HG03280 (cell line): ENCODE results near the gene RIC3.
A peak's percentile ranks its signal among the peaks of the same experiment; 100 is the strongest.

Experiments used
- ATAC-seq: cut with Tn5 transposase; IDR thresholded peaks from one replicate; pipeline ENCODE4 v1.9.1; 2021; ENCODE audit warnings: mild to moderate bottlenecking, moderate library complexity; ENCODE audit not compliant: unreplicated experiment

Gene RIC3, protein sequence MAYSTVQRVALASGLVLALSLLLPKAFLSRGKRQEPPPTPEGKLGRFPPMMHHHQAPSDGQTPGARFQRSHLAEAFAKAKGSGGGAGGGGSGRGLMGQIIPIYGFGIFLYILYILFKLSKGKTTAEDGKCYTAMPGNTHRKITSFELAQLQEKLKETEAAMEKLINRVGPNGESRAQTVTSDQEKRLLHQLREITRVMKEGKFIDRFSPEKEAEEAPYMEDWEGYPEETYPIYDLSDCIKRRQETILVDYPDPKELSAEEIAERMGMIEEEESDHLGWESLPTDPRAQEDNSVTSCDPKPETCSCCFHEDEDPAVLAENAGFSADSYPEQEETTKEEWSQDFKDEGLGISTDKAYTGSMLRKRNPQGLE

DNA sequence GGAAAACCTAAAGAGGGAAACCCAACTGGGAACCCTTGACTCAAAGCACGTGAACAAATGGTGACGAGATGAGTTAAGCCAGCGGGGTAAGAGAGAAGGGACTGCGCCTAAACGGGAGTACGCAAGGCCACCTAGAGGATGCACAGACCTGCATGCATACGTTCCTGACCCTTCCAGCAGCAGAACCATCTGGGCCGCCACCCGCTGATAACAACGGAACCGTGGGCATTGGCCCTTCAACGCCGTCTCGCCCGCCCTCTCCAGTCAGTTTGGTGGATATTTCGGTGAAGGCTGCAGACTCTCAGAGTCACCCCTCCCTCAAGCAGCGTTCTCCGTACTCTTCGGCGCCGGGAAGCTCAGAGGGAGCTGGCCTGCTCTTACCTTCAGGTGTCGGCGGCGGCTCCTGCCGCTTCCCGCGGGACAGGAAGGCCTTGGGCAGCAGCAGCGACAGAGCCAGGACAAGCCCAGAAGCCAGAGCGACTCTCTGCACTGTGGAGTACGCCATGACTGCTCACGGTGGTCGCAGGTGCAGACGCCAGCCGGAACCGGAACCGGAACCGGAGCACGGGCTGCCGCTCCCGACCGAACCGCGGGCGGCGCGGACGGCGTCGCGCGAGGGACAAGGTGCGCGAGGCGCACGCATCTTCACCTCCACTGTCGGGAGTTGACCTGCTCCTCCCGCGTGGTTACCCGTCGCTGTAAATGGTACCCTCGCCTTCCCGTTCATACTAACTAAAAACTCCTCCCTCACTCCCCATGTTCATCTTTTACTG lies at the start of gene RIC3:
Gene RIC3, minus strand, starts transcription at position 541 of the 773 bp plus-strand sequence. Its CDS starts 36 bp downstream, at position 505.
- peak; percentile 74 for ATAC-seq

DNA sequence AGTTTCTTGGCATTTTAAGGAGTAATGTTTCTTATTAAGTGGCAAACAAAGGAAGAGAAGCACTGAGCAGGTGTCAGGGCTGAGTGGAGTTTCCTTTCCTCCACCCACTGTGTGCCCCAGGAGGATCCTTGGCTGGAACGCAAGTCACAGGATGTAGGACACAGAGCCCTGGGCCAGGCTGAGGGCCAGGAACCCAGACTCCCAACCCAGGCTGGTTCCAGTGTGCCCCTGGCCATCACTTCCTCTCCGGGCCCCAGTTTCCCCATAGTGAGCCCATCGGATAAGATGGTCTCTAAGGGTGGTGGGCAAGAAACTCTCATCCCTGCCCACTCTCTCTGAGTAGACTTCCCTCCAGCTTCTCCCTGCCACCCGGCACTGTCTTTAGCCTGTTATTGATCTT lies 49.6 kb upstream of the RIC3 start:
- no peak for ATAC-seq

DNA sequence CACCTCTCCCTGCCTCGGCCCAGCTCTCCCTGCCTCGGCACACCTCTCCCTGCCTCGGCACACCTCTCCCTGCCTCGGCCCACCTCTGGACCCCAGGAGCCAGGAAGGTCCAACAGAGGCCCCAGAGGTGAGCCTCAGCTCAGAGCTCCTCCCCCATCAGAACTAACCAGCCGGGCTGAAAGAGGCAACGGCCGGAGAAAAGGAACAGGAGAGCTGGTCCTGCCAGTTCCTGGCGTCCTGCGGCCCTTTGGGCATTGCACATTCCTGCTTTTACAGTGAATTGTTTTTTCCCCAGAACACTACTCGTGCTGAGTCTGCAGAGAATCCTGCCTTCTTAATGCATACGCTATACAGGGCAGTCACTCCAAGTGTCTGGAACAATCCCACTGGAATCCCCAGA lies 49.1 kb upstream of the RIC3 start:
- no peak for ATAC-seq

DNA sequence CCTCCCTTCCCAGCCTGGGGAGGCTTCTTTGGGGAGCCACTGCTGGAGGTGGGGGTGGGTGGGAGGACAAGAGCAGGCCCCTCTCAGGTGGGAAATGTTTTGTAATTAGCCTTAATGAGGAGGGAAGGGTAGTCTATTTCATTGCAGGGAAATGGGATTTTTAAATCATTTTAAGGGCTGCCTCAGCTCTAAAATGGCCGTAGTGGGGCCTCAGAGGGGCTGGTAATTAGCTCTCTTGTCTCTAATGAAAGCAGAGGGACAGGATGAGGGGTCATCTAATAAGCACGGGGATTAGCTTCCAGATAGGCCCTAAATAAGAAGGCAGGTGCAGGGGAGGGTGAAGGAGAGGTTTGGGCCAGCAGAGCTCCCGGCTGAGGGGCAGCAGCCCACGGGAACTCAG lies 48.3 kb upstream of the RIC3 start:
- ATAC-seq: no peak

DNA sequence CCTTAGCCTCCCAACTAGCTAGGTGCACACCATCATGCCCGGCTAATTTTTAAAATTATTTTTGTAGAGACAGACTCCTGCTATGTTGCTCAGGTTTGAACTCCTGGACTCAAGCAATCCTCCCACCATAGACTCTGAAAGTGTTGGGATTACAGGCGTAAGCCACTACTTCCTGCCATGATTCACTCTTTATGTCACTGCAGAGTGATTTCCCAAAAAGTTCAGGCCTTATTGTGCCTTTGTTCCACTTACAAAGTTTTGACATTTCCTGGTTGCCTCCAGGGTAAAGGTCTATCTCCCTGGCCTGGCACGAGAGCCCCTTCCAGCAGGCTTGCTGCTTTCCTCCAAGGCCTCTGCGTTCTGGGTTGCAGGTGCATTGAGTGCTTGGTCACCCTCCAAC lies 44.6 kb upstream of the RIC3 start:
- ATAC-seq: no peak

DNA sequence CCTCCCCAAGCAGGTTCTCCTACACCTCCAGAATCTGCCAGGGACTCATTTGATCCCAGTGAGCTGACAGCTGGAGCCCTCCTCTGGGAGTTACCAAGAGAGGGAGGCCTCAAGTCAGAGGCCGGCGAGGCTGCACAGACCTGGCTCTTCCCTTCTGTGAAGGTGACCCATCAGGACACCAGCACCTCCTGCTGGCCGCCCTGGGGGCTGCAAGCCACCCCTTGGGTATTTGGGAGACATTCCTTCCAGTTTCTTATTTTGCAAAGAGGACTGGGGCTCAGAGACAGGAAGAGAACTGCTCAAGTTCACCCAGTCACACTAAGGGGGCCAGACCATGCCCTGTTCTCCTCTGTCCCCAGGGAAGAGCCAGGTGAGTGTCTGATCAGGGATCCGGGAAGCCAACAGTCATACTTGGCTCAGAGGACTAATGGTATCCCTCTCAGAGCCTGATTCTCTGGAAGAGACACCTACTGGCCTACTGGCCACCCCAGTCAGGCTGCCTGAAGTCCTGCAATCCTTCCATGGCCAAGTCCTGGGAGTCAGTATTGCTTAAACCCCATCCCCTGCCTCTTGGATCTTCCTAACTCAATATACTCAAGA lies 40.5 kb upstream of the RIC3 start:
- ATAC-seq: no peak

DNA sequence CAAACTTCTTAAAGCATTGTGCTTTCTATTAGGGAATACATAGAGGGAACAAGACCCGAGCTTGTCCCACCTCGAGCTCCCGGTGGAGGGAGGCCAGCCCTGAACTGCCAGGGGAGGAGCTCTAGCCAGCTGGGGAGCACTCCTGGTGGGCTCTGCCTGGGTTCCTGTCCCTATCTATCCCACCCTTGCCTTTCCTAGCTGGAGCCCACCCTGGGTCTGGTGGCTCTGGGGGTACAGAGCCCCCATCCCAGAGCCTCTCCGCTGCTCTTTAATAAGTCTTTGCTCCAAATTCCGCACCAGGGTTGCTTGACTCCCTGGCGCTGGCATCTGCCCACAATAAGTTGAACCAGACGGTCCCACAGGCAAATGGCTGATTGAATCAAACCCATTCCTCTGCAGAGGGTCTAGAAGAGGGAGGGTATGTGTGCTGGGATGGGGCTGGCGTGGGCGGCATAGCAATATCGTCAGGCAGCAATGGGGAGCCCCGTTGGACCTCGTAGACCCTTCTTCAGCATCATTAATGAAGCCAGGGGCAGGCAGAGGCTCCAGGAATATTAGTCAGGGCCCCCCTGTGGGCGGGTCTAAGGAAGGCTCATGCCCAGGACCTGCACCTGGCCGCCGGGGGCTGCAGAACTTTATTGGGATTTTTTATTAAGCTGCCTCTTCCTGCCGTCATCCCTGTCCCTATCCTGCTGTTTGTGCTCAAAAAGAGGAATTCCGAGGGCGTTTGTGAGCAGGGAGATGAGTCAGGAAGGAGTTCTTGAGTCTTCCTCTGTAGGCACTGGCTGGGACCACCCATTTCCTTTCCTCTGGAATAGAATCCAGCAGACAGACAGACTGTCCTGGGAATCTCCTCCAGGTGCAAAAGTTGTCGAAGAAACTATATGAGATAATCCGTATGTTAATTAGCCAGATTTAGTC lies 38.5 kb upstream of the RIC3 start:
- ATAC-seq: no peak

DNA sequence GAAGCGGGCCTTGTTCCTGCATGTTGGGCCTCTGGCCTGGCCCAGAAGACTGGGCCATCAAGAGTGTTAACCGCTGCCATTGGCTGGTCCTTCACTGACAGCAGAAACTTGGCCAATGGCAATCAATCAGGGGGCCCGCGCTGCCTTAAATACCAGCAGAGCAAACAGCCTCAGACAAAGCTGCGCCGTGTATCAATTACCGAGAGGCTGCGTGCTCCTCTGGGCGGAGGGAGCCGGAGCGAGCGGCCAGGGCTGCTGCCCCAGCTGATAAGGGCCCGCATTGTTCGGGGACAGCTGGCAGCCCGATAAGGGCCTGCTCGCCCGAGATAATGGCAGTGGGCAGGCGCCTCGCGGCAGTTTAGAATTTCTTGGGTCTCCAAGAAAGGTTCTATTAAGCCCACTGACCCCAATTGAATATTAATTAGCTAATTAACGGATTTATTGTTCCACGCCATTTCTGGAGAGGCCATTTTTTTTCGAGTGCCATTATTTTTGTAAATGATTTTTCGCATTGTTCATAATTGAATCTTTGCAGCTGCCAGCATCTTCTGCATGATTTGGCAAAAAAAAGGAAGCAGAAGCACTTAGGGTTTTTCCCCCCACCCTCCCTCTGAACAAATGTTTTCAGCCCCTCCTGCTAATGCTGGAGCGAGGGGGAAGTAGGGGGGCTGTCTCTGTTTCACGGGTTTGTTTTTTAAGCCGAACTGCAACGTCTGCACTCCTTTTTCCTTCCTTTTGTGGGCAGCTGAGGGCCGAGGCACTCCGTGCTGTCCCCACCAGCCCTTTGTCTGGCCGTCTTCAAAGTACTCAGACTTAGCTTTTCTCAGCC lies 37.6 kb upstream of the RIC3 start:
- ATAC-seq: no peak

DNA sequence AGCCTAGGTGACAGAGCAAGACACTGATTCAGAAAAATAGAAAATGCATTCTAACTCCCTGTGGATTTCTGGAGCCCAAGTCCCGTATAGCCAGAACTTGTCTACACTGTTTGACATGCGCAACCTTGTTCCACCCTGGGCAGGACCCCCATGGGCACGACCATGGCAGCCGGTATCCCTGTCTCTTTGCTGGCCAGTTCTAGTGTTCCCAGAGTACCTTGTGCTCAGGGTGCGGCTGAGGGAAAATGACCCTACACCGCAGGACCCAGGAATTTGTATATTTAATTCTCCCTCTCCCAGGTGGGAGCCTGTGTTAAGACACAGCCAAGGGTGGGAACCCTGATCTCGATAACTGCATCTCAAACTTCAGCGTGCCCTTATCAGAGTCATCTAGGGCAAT lies 36.7 kb upstream of the RIC3 start:
- no peak for ATAC-seq

DNA sequence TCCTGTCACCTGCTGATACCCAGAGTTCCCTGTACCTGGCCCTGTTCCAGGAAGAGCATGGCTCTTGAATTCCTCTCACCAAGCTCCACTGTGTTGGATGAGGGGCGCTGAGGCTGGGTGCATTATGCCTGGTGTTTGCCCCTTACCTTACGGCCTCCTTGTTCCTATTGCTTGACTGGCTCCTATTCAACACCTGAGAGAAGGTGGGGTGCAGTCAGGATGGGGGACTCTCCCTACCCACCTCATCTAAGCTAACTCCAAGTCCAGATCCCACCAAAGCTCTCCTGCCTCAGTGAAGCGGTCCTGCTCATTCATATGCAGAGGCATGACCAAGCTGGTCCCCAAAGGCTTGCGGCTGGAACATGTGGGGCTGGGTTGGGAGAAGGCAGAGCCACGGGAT lies 35.8 kb upstream of the RIC3 start:
- ATAC-seq: no peak

DNA sequence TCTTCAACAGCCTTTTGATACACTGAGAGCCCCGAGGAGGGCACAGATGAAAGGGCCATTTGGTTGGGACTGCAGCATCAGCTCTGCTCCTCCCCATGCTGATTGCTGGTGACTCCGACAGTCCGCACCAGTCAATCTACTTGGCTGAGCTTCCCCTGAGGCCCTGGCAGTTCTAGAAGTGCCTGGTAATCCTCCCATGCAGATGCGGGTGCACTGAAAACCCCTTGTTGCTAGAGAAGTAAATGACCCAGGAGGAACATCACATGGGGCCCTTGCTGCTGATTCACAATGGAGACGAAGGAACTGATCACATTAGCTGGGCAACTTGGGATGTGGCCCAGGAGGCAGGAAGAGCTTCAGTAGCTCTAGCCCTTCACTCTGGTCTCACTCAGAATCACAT lies 35.2 kb upstream of the RIC3 start:
- ATAC-seq: no peak

DNA sequence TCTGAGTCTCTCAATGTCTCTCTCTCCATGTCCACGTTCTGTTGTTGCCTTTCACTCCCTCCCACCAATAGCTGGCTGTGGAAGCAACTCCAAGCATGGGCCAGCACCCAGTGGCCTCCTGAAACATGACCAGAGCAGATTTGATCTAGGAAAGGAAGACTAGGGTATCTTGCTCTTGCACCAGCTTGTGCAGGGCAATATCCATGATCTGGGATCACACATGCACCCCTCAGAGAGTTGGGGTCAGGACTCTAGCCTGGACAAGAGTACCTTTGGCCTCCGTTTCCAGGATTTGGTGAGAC lies 34.5 kb upstream of the RIC3 start:
- ATAC-seq: no peak

DNA sequence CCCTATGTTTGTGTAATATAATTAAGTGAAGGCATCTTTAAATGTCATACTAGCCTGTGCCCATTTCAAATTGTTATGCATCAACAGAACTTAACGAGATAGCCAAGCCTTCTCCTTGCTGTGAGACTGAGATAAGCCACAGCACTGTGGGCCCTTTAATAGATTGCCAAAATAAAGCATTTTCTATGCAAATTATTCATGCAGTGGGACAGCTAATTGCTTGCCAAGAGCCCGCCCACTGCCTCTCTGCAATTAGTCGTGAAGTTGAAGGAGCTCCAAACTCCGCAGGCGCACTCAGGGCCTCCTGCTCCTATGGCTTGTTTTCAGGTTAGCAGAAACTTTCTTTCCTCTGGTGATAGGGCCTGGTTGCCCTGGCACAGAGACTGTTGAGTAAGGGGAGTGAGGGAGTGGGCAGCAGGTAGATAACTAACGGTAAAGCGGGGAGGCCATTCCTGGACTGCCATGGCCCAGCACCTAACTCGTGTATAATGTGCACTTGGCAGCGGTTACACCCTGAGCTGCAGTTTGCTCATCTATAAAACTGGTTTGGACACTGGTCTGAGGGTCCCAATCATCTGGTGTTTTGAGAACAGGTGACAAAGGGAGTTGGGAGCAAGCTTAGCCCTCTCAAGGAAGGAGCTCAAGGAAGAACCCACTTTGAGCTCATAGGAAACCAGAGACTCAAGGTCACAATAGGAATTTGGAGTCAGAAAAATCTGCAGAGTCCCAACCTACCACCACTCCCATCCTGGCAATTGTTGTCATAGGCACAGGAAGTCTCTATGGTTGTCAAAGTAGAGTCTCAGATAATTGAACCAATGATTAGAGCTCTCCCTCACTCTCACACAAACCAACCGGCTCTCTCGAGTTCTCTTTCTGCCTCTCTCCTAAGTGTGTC lies 33.9 kb upstream of the RIC3 start:
- ATAC-seq: no peak

DNA sequence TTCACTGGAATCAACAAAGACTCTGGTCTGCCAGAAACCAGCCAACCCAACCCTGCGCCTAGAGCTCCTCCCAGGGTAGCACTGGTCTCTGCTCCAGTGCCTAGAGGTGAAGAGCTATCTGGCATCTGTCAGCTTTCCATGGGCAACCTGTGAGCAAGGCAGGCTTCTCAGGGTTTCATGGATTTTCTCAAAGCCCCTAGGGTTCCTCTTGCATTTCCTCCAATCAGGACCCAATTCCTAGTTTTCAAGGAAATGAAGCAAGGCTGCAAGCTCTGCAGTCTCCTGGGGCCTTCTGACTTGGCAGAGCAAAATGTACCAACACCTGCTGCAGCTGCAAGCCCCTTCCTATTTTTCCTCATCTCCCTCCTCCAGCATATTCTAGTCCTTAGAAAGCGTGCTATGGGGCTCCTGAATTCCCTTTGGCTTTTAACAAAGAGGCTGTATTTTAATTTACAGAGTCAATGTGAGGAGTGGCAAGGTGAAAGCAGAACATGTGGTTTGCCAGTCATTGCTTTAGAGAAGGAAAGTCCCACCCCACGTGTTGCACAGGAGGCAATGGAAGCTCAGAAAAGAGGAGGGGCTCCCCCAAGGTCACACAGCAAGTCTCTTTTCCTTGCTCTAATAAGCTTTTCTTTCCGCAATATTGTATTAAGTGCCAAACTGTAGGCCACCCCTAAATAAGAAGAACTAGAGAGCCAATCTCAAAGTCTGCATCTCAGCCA lies 33.0 kb upstream of the RIC3 start:
- ATAC-seq: peak; percentile 51

DNA sequence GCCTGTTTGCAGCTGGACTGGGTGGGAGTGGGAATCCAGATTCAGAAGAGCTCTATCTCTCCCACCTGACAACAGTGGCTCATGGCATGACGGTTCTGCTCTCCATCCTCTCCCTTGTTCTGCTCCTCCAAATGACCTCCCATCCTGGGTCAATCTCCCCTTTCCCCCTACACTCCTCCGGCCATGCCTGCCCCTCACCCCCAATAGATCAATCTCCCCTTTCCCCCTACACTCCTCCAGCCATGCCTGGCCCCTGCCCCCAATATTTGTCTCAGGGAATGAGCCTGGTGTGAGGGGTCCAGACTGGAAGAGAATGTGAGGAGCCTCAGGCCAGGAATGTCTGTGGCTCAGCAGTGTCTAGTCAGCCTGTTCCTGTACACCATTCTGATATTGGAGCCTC lies 30.9 kb upstream of the RIC3 start:
- no peak for ATAC-seq

DNA sequence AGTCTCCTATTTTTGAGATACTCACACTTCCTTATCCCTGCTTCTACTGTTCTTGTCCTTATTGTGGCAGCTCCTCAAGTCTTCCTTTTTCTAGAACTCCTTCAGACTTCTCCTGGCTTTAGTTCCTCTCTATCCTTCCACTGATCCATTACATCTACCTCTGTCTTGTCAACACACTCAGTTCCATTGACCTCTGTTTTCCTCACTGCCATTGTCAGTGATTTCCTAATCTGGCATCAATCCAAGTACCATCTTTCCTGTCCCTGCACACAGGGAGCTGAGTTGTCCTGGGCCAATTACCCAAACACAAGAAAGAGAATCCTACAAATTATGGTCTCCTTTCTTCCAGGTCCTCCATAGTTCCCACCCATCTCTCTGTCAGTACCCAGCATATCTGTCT lies 27.9 kb upstream of the RIC3 start:
- no peak for ATAC-seq

DNA sequence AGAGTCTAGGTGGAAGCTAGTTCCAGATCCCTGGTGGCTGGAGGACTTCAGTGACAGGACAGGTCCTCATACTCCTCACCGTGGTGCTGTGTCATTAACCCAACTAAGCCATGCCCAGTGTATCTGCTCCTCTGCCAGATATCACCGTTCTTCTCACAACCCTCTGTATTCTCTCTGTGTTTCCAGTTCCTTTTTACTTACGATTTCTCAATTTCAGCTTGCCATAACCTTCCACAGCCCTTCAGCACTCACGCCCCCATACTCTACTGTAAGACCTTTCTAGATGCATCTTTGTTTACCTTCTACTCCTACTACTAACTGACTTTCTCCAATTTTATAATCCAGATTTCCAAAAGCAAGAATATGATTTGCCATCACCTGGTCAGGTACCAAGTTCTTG lies 26.1 kb upstream of the RIC3 start:
- ATAC-seq: no peak

DNA sequence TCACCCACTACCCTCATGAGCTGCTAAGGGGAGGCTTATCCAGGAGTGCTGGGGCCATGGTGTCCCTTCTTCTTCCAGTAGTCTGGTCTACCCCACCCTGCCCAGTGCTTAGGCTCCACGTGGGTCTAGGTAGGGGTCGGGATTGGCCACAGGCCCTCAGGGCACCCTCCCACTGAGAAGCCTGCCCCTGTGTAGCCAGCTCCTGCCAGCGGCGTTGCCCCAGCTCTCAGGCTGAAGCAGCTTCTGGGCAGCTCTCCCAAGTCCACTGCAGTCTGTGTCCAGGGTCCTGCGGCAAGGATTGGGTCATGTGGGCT lies 24.0 kb upstream of the RIC3 start:
- no peak for ATAC-seq
